H1 (cell line): ENCODE data around the gene MINPP1. TPM values are rescaled to one million over a fixed set of nuclear protein-coding genes. Genes with fewer than 3 reads are reported as not detected.

ENCODE experiments used
- CTCF ChIA-PET: fragments of 300-600 bp; sonication (Branson Sonifier 250); formaldehyde crosslinking; loops from one replicate; lab custom pipeline; 2021; ENCODE audit not compliant: partially characterized antibody; lab: Charles Lee
- POLR2A ChIA-PET: fragments of 300-600 bp; sonication (Branson Sonifier 250); formaldehyde crosslinking; loops from one replicate; lab custom pipeline; 2021; ENCODE audit warnings: inconsistent platforms; ENCODE audit not compliant: partially characterized antibody; lab: Charles Lee
- DNase-seq, 2 experiments: peaks; one replicate each; pipeline versions ENCODE4 v3.0.0 to v3.0.0-alpha.2; 2010 to 2022; ENCODE audit warnings: low spot score in 2 of 2, low read depth in 1 of 2, mixed read lengths in 1 of 2
- FAIRE-seq: peaks from 2 replicates; lab custom pipeline; 2011; peaks lifted over from hg19 to GRCh38; lab: Jason Lieb, UNC
- H2AFZ ChIP-seq: 2 replicates; pipeline ENCODE4 v1.8.1; 2012; ENCODE audit warnings: low read length, inconsistent platforms
- H2AK5ac ChIP-seq: 2 replicates; pipeline ENCODE4 v1.6.1; 2013; ENCODE audit warnings: low read depth, low read length
- H2BK120ac ChIP-seq: replicated peaks from 2 replicates; pipeline ENCODE3; 2013; ENCODE audit warnings: low read depth, low read length, inconsistent platforms
- H2BK12ac ChIP-seq: 2 replicates; pipeline ENCODE4 v1.6.1; 2013; ENCODE audit warnings: low read depth, low read length
- H2BK15ac ChIP-seq: 2 replicates; pipeline ENCODE4 v1.6.1; 2013; ENCODE audit warnings: low read length
- H2BK20ac ChIP-seq: 2 replicates; pipeline ENCODE4 v1.6.1; 2013; ENCODE audit warnings: low read length
- H2BK5ac ChIP-seq: 2 replicates; pipeline ENCODE4 v1.6.1; 2013; ENCODE audit warnings: low read depth, low read length
- H3K14ac ChIP-seq: 2 replicates; pipeline ENCODE4 v1.6.1; 2013; ENCODE audit warnings: inconsistent platforms; ENCODE audit not compliant: insufficient read length
- H3K18ac ChIP-seq: 2 replicates; pipeline ENCODE4 v1.6.1; 2013; ENCODE audit warnings: low read length; ENCODE audit errors: extremely low read depth
- H3K23ac ChIP-seq: 2 replicates; pipeline ENCODE4 v1.6.1; 2013; ENCODE audit warnings: inconsistent platforms; ENCODE audit not compliant: insufficient read length
- H3K23me2 ChIP-seq: 2 replicates; pipeline ENCODE4 v1.6.1; 2013; ENCODE audit warnings: low read depth, low read length
- H3K27ac ChIP-seq: 2 replicates; pipeline ENCODE4 v1.6.1; 2011; ENCODE audit warnings: low read depth, low read length, inconsistent platforms
- H3K27me3 ChIP-seq, 4 experiments: replicated peaks in 1 of 4; 1 replicate in 1 of 4; 2 replicates in 3 of 4; pipeline versions ENCODE4 v1.6.1 to v1.8.1; 2011 to 2013; ENCODE audit warnings: low read length in 3 of 4, mild to moderate bottlenecking in 3 of 4, inconsistent platforms in 2 of 4, mixed read lengths in 2 of 4, moderate library complexity in 1 of 4; ENCODE audit not compliant: control insufficient read depth in 3 of 4, insufficient read depth in 3 of 4; ENCODE audit errors: extremely low read depth in 1 of 4
- H3K36me3 ChIP-seq, 4 experiments: 2 replicates each; pipeline versions ENCODE4 v1.6.1 to v1.8.1; 2011 to 2013; ENCODE audit warnings: mild to moderate bottlenecking in 4 of 4, low read length in 3 of 4, moderate library complexity in 2 of 4, control low read depth in 1 of 4, inconsistent platforms in 1 of 4; ENCODE audit not compliant: insufficient read depth in 4 of 4, control insufficient read depth in 2 of 4
- H3K4ac ChIP-seq: replicated peaks from 2 replicates; pipeline ENCODE3; 2013; ENCODE audit warnings: low read length, low read depth, mixed read lengths, inconsistent platforms; ENCODE audit not compliant: insufficient read length
- H3K4me1 ChIP-seq, 4 experiments: replicated peaks in 1 of 4; 1 replicate in 1 of 4; 2 replicates in 3 of 4; pipeline versions ENCODE4 v1.6.1 to v1.8.1; 2011 to 2013; ENCODE audit warnings: low read length in 3 of 4, inconsistent platforms in 2 of 4, mixed read lengths in 1 of 4; ENCODE audit not compliant: insufficient read depth in 4 of 4, control insufficient read depth in 3 of 4
- H3K4me2 ChIP-seq, 2 experiments: 2 replicates each; pipeline versions ENCODE4 v1.6.1 to v1.8.1; 2011 to 2013; ENCODE audit warnings: low read depth in 2 of 2, low read length in 2 of 2, control low read depth in 1 of 2, inconsistent platforms in 1 of 2, mild to moderate bottlenecking in 1 of 2; ENCODE audit not compliant: insufficient read depth in 1 of 2
- H3K4me3 ChIP-seq, 4 experiments: fragments of 200-600, 300-600 bp in 1 of 4; sonication (generic), shearing (Covaris generic), sonication (Bioruptor Twin) in 1 of 4; 2 replicates each; pipeline versions ENCODE4 v1.5.1 to v1.8.1; 2011 to 2016; ENCODE audit warnings: low read length in 4 of 4, low read depth in 3 of 4, control low read depth in 2 of 4, inconsistent platforms in 2 of 4, mild to moderate bottlenecking in 2 of 4, mixed read lengths in 1 of 4, moderate library complexity in 1 of 4; ENCODE audit not compliant: insufficient read depth in 2 of 4; ENCODE audit errors: extremely low read depth in 1 of 4
- H3K56ac ChIP-seq: replicated peaks from 2 replicates; pipeline ENCODE3; 2013; ENCODE audit warnings: low read depth, mild to moderate bottlenecking, mixed read lengths, low read length, inconsistent platforms; ENCODE audit not compliant: insufficient read length
- H3K79me1 ChIP-seq: 2 replicates; pipeline ENCODE4 v1.6.1; 2013; ENCODE audit warnings: low read depth, low read length, control low read depth
- H3K79me2 ChIP-seq, 2 experiments: 2 replicates each; pipeline versions ENCODE4 v1.6.1 to v1.8.1; 2012 to 2013; ENCODE audit warnings: low read length in 2 of 2, mild to moderate bottlenecking in 2 of 2, inconsistent platforms in 1 of 2; ENCODE audit not compliant: insufficient read depth in 2 of 2, control insufficient read depth in 1 of 2
- H3K9ac ChIP-seq, 4 experiments: replicated peaks in 1 of 4; 1 replicate in 1 of 4; 2 replicates in 3 of 4; pipeline versions ENCODE4 v1.6.1 to v1.8.1; 2011 to 2013; ENCODE audit warnings: low read depth in 3 of 4, low read length in 3 of 4, control low read depth in 2 of 4, mild to moderate bottlenecking in 2 of 4, moderate library complexity in 2 of 4, inconsistent platforms in 1 of 4; ENCODE audit errors: extremely low read depth in 1 of 4
- H3K9me3 ChIP-seq, 2 experiments: 2 replicates each; pipeline versions ENCODE4 v1.6.1 to v1.8.1; 2012 to 2013; ENCODE audit warnings: mild to moderate bottlenecking in 2 of 2, moderate library complexity in 2 of 2, control low read depth in 1 of 2, inconsistent platforms in 1 of 2, low read depth in 1 of 2, low read length in 1 of 2, mixed read lengths in 1 of 2; ENCODE audit not compliant: insufficient read depth in 2 of 2
- H4K20me1 ChIP-seq, 2 experiments: replicated peaks in 1 of 2; 2 replicates each; pipeline versions ENCODE3 to v1.8.1; 2011 to 2013; ENCODE audit warnings: inconsistent platforms in 2 of 2, low read length in 2 of 2, mild to moderate bottlenecking in 1 of 2; ENCODE audit not compliant: insufficient read depth in 2 of 2, control insufficient read depth in 1 of 2
- H4K5ac ChIP-seq: 2 replicates; pipeline ENCODE4 v1.6.1; 2013; ENCODE audit warnings: low read length, low read depth, mixed read lengths, inconsistent platforms; ENCODE audit not compliant: insufficient read length
- H4K8ac ChIP-seq: 2 replicates; pipeline ENCODE4 v1.8.0; 2013; ENCODE audit warnings: mild to moderate bottlenecking, moderate library complexity, low read length, inconsistent platforms; ENCODE audit not compliant: insufficient read depth; ENCODE audit errors: extremely low read depth
- H4K91ac ChIP-seq: replicated peaks from 2 replicates; pipeline ENCODE3; 2013; ENCODE audit warnings: low read length, mixed read lengths, inconsistent platforms; ENCODE audit not compliant: insufficient read length
- CBX5 ChIP-seq: fragments of 300-800, 300-1000 bp; sonication (generic); IDR thresholded peaks from 2 replicates; pipeline ENCODE4 v1.7.1; 2016; ENCODE audit warnings: antibody characterized with exemption, low read length, low read depth
- HDAC2 ChIP-seq, 2 experiments: fragments of 300-600 bp in 1 of 2; sonication (generic) in 1 of 2; IDR thresholded peaks; 2 replicates each; pipeline ENCODE4 v1.6.1; 2011 to 2012; ENCODE audit warnings: low read depth in 2 of 2, low read length in 2 of 2, mild to moderate bottlenecking in 2 of 2, moderate library complexity in 2 of 2, borderline replicate concordance in 1 of 2, inconsistent platforms in 1 of 2
- KDM5A ChIP-seq: fragments of 200-600 bp; IDR thresholded peaks from 2 replicates; pipeline ENCODE4 v1.7.1; 2012; ENCODE audit warnings: mild to moderate bottlenecking, low read length, inconsistent platforms, mixed read lengths
- TAF1 ChIP-seq: IDR thresholded peaks from 2 replicates; pipeline ENCODE4 v1.6.1; 2011; ENCODE audit warnings: mild to moderate bottlenecking, low read depth, low read length
- WGBS, 2 experiments: shearing (Covaris generic) in 1 of 2; methylation state at CpG; one replicate each; pipeline versions ENCODE4 v1.1.6 to v1.1.7; 2013 to 2015; ENCODE audit warnings: low lambda C conversion rate in 2 of 2, mixed read lengths in 2 of 2, inconsistent platforms in 1 of 2, low coverage in 1 of 2, missing lambda C conversion rate in 1 of 2; ENCODE audit not compliant: insufficient replicate concordance in 2 of 2, insufficient coverage in 1 of 2, insufficient read length in 1 of 2; ENCODE audit errors: extremely low coverage in 1 of 2, missing lambda C conversion rate in 1 of 2; 5-methylcytosine and 5-hydroxymethylcytosine counted together
- polyA plus RNA-seq, 7 experiments: library from polyadenylated mRNA; depleted of rRNA in 3 of 7; stranded (reverse) in 5 of 7; unstranded in 2 of 7; fragments of >200 nt in 5 of 7; fragments of 200-250 nt in 2 of 7; gene quantifications; 1 replicate in 5 of 7; 2 replicates in 1 of 7; 4 replicates in 1 of 7; pipeline versions ENCODE4 v1.2.1 to v1.2.3, GENCODE V29; 2011 to 2013; ENCODE audit warnings: missing spikeins in 2 of 7, mixed read lengths in 2 of 7
- total RNA-seq: library from RNA; stranded (reverse); fragmentation: NEBNext Ultra II Directional; extraction: Animal tissue kit (Norgen Biotek cat#: 25700); gene quantifications from 2 replicates; pipeline ENCODE4 v1.2.1, GENCODE V29; 2021

MINPP1 gene
- total and polyA plus RNA-seq, 2 of the 8 experiments (the other 6 are each of a cell fraction or from before 2014, with no cell fraction given), result 13.6 to 27.2 TPM

- H3K9me3 ChIP-seq, result peaks cover 13 to 19% of the 10 kb centered on the region in 2 experiments
- no peak for DNase-seq
- no peak overlapping the region for H2BK12ac ChIP-seq
- no peak overlapping the region for H3K14ac ChIP-seq
- no peak for FAIRE-seq
- no peaks in the 10 kb centered on the region for H3K4me1 ChIP-seq
- 91% methylated on average over 4 of the region's 4 CpGs; no CpG with 5 or more reads in 1 of the 2 experiments for WGBS, 2 experiments
- no peak overlapping the region for H3K23ac ChIP-seq
- H2AFZ ChIP-seq, result no peak overlapping the region
- POLR2A ChIA-PET, result interaction anchor here (0.9 kb wide), 1 partner anchor 9 kb away, joined by 3 read pairs; no protein-coding TSS in a partner anchor
- H3K9ac ChIP-seq, result no peak overlapping the region
- no peak overlapping the region for H2BK20ac ChIP-seq
- no peak overlapping the region for H2BK120ac ChIP-seq
- no peaks in the 10 kb centered on the region for H4K20me1 ChIP-seq
- no peak overlapping the region for H4K8ac ChIP-seq
- H3K27ac ChIP-seq, result no peak overlapping the region
- no peak overlapping the region for H2AK5ac ChIP-seq
- no peaks in the 10 kb centered on the region for H3K27me3 ChIP-seq
- H3K4me3 ChIP-seq, result no peak overlapping the region
- H2BK15ac ChIP-seq, result no peak overlapping the region
- CTCF ChIA-PET, result interaction anchor here (0.7 to 0.8 kb wide), 2 partner anchors 25 to 252 kb away, joined by 3 read pairs; no protein-coding TSS in a partner anchor
- no peak overlapping the region for H3K56ac ChIP-seq
- H2BK5ac ChIP-seq, result no peak overlapping the region
- H3K23me2 ChIP-seq, result no peaks in the 10 kb centered on the region
- H3K79me2 ChIP-seq, result no peaks in the 10 kb centered on the region
- no peak overlapping the region for H3K18ac ChIP-seq
- H3K79me1 ChIP-seq, result no peaks in the 10 kb centered on the region
- no peak overlapping the region for H3K4me2 ChIP-seq
- no peak overlapping the region for H3K4ac ChIP-seq
- peaks cover 0 to 20% (median 9%) of the 10 kb centered on the region in 4 experiments; a peak in 4 of 8 replicates for H3K36me3 ChIP-seq
- H4K5ac ChIP-seq, result no peak overlapping the region
- no peak overlapping the region for H4K91ac ChIP-seq
- TF ChIP-seq TAF1 (no peak), HDAC2 (IDR thresholded peaks at IDR 0.05; ENCODE audit: borderline replicate concordance in 1 of 2, low read depth in 2 of 2, low read length in 2 of 2) (no peak), KDM5A (no peak), CBX5 (no peak)
These were observed 27.4 kb downstream of the MINPP1 start for GRCh38 chr10:87531908-87532622.
